HG02759 (cell line): Measurements from ENCODE around the gene MDH2.
"Not testable (repeated sequence)": the region's sequence is repeated elsewhere in the genome, so short reads cannot be mapped to it uniquely, and the experiment has no call there.

Experiments used
- ATAC-seq: cut with Tn5 transposase; IDR thresholded peaks from one replicate; pipeline ENCODE4 v1.9.1; 2021; ENCODE audit warnings: mild to moderate bottlenecking, moderate library complexity; ENCODE audit not compliant: unreplicated experiment

Gene MDH2

DNA sequence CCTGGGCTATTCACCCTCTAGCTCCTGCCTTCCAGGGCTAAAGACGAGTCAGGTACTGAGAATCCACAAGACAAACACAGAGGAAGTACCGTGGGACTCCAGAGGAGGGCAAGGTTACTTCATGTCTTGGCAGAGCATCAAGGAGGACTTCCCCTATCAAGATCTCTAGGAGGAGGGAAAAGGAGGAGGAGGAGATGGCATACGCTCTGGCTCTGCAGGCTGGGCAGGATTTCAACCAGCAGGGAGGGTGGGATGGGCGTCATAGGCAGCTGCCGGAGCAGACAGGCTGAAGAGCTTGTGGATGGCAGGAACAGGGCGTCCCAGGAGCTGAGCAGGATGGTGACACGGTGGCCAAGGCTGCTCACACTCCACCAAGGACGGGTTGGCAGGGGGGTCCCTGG lies 21.3 kb downstream of the MDH2 start:
- ATAC-seq, result no peak

DNA sequence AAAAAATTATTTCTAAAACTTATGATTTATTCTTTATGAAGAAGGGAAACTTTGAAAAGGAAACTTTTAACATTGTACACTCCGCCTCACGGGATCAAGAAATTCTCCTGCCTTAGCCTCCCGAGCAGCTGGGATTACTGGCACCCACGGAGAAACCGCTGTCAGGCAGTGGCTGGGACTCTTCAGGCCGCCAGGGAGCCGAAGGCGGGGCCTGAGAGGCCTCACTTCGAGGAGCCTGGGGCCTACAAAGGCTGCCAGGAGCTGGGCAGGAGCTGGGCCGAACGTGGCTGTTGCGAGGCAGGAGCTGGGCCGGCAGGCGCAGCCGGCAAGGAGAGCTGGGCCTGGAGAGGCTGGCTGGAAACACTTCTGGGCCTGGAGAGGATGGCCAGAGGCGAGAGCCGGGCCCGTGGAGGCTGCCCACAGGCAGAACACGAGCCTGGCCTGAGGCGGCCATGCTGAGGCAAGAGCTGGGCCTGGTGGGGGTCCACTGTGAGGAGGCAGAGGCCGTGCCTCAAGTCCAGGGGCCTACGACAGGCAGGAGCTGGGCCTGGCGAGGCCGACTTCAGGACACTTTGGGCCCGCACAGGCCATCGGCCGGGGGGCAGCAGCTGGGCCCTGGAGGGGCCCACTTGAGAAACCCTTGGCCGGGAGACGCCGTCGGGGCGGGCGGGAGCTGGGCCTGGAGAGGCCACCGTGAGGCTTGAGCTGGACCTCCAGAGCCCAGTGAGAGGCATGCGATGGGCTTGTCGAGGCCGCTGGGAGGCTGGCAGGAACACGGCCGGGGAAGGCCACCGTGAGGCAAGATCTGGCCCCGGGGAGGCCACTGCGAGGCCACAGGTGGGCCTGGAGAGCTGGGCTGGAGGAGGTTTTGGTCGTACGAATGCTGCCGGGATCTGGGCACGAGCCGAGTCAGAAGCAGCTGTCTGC lies 23.7 kb downstream of the MDH2 start:
- ATAC-seq, result no peak

DNA sequence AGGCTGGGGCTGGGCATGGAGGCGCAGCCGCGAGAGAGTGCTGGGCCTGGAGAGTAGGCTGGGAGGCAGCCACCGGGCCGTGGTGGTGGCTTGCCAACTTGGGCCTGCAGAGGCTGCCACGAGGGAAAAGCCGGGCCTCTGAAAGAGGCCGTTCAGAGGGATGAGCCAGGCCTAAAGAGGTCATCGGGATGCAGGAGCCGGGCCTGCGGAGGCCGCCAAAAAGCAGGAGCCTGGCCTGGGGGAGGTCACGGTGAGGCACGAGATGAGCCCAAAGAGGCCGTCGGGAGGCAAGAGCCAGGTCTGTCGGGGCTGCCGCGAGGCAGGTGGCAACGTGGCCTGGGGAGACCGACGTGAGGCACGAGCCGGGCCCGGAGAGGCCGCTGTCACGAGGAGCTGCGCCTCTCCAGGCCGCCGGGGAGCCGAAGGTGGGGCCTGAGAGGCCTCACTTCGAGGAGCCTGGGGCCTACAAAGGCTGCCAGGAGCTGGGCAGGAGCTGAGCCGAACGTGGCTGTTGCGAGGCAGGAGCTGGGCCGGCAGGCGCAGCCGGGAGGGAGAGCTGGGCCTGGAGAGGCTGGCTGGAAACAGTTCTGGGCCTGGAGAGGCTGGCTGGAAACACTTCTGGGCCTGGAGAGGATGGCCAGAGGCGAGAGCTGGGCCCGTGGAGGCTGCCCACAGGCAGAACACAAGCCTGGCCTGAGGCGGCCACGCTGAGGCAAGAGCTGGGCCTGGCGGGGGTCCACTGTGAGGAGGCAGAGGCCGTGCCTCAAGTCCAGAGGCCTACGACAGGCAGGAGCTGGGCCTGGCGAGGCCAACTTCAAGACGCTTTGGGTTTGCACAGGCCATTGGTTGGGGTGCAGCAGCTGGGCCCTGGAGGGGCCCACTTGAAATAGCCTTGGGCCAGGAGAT lies 24.6 kb downstream of the MDH2 start:
- no peak for ATAC-seq

DNA sequence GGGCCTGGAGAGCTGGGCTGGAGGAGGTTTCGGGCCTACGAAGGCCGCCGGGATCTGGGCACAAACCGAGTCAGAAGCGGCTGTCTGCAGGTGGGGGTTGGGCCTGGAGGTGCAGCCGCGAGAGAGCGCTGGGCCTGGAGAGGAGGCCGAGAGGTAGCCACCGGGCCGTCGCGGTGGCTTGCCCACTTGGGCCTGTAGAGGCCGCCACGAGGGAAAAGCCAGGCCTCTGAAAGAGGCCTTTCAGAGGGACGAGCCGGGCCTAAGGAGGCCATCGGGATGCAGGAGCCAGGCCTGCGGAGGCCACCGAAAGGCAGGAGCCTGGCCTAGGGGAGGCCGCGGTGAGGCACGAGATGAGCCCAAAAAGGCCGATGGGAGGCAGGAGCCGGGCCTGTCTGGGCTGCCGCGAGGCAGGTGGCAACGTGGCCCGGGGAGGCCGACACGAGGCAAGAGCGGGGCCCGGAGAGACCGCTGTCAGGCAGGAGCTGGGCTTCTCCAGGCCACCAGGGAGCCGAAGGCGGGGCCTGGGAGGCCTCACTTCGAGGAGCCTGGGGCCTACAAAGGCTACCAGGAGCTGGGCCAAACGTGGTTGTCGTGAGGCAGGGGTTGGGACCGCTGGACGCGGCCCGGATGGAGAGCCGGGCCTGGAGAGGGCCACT lies 25.6 kb downstream of the MDH2 start:
- no peak for ATAC-seq

DNA sequence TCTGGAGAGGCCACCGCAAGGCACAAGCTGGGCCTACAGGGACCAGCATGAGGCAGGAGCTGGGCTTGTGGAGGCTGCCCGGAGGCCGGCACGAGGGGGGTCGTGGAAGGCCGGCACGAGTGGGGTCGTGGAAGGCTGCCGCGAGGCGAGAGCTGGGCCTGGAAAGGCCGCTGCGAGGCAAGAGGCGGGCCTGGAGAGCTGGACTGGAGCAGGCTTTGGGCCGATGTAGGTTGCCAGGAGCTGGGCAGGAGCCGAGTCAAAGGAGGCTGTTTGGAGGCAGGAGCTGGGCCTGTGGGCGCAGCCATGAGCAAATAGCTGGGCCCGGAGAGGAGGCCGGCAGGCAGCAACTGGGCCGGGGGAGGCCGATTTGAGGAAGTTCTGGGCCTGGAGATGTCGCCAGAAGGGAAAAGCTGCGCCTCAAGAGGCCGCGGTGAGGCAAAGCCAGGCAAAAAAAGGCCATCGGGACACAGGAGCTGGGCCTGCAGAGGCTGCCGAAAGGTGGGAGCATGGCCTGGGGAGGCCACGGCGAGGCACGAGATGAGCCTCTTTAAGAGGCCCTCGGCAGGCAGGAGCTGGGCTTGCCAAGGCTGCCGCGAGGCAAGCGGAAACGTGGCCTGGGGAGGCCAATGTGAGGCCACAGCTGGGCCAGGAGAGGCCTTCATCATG lies 26.5 kb downstream of the MDH2 start:
- ATAC-seq, result no peak

DNA sequence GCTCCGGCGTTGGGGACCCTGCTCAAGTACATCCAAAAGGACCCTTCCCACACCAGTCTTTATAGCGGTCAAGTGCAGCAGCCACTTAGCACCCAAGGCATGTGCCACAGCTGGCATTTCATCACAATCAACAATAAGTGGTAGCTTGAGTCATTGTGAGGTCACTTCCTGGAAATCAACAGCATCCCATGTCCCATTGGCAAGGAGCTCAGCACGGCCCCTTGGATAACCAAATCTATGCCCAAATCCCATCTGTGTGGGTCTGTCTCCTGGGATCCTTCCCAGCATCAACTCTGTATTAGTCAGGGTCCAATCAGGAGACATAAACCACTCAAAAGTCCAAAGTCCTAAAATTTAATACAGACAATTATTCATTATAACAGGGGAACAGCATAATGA lies 27.1 kb downstream of the MDH2 start:
- no peak for ATAC-seq

DNA sequence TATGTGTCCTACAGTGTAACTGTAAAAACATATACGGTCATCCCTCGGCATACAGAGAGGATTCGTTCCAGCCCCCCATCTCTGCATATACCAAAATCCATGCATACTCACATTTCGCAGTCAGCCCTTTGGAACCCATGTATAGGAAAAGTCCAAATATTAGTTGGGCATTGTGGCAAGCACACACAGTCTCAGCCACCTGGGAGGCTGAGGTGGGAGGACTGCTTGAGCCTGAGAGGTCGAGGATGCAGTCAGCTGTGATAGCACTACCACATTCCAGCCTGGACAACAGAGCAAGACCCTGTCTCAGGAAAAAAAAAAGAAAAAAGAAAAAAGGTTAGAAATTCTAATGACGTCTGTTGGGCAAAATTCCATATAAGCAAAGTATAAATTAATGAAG lies 29.1 kb downstream of the MDH2 start:
- ATAC-seq, result no peak

DNA sequence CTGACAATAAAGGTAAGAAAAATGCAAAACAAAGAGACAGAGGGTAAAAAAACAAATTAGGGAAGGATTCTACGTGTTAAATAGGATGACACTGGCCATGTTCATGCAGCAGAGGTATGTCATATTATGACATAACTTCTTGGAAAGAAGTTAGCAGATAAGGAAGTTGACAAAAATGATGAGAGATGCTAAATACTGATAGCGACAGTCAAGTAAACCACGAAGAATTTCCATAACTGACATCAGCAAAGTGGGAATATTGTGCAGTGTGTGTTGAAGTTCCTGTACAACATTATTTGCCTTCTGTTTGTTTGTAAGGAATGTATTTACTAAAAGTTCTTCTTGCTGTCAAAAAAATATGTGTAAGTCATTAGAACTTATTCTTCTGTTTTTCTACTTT lies 29.5 kb downstream of the MDH2 start:
- no peak for ATAC-seq

DNA sequence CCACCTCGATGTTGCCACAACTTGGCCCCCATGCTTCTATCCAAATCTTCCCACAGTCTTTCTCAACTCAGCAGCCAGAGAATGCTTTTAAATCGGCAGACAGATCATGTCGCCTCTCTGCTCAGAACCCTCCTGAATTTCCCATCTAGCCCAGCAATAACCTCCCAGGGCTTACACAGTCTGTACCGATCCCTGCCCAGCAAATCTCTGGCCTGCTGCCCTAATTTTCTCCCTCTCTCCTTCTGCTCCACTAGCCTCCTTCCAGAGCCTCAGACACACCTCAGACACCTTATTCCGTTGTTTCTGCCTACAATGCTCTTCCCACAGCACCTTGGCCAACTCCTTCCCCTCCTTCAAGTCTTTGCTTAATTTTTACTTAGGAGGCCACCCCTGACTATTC lies 32.3 kb downstream of the MDH2 start:
- ATAC-seq, result no peak

DNA sequence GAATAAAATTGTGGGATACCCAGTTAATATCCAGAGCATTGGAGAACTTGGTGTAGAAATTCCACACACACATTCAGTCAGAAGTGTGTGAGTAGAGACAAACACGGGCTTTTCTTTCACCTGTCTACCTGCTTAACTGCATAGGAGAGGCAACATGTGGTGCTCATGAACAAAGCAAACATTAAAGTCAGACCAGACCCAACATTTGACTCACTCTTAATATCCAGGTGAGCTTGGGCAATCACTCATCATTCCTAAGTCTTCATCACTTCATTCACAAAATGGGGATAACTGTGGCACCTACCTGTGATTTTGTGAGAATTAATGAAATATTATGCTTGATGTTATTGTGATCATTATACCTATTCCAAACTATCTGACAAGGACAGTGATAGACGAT lies 36.2 kb downstream of the MDH2 start:
- ATAC-seq, result not testable (repeated sequence)

DNA sequence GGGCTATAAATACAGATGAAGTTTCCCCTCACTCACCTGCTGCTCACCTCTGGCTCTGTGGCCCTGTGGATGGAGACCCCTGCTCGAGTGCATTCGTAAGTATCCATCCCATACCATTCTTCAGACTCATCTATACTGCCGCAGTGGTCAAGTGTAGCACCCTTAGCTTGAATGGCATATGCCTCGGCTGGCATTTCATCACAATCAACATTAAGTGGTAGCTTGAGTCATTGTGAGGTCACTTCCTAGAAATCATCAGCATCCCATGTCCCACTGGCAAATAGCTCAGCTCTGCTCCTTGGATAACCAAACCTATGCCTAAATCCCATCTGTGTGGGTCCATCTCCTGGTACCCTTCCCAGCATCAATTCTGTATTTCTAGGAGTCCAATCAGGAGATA lies 38.2 kb downstream of the MDH2 start:
- ATAC-seq, result no peak

DNA sequence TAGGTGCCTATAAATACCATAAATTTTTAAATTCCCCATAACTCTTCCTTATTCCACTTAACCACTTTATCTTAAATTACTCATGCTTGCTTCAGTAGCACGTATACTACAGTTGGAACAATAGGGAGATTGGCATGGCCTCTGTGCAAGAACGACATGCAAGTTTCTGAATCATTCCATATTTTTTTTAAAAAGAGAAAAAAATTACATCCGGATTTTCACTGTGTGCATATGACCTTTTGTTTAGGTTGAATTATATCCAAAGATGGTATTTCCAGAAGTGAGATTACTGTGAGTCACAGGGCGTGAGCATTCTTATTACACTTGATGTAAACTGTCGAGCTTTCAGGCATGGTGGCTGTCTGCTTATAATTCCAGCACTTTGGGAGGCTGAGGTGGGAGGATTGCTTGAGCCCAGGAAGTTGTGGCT lies 39.5 kb downstream of the MDH2 start:
- not testable (repeated sequence) for ATAC-seq

DNA sequence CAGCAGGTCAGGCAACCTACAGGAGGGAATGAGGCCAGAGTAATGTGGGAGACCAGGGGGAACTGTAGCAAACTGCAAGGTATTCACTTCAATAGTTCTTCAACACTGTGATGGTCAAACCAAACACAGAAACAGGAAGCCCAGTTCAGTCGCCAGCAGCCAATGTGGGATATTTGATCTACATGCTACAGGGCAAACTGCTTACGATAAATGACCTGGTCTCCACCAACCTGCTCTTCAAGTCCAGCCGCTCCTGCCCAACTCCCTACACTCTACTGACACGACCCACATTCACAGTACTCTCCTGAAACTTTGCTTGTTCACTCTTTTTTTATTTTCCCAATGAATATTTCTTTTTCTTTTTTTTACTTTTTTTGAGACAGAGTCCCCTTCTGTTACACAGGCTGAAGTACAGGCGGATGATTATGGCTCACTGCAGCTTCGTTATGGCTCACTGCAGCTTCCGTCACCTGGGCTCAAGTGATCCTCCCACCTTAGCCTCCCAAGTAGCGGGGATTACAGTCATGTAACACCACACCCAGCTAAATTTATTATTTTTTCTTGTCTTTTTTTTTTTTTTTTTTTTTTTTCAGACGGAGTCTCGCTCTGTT lies 42.1 kb downstream of the MDH2 start:
- ATAC-seq, result no peak

DNA sequence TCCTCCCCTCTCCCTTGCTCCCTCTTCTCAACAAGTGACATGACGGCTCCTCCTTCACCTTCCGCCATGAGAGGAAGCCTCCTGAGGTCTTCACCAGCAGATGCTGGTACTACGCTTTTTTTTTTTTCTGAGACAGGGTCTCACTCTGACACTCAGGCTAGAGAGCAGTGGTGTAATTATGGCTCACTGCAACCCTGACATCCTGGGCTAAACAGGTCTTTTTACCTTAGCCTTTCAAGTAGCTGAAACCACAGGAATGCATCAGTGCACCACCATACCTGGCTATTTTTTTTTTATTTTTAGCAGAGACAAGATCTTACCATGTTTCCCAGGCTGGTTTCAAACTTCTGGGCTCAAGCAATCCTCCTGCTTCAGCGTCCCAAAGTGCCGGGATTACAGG lies 43.6 kb downstream of the MDH2 start:
- ATAC-seq, result no peak

DNA sequence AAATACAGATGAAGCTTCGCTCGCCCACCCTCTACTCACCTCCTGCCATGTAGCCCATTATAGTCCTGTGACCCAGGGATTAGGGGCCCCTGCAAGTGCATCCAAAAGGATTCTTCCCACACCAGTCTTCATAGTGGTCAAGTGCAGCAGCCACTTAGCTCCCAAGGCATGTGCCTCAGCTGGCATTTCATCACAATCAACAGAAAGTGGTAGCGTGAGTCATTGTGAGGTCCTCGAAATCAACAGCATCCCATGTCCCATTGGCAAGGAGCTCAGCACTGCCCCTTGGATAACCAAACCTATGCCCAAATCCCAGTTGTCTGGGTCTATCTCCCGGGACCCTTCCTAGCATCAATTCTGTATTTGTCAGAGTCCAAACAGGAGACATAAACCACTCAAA lies 45.6 kb downstream of the MDH2 start:
- ATAC-seq, result not testable (repeated sequence)

DNA sequence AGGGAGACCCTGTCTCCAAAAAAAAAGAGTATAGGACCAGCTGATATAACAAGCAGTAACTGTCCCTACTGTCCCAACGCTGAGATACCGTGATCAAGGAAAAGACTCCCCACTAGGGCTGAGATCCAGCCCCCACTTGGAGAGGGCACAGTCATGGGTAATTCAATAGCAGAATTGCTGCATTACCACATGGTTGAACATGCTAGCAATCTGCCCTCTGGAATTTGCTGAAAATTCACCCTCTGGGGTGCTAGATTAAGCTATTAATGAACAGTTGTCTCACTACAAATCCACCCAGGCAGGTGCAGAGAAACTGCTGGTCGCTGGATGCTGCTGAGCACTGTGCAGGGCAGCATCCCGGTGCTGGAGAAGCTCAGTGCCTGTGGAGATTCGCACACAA lies 46.4 kb downstream of the MDH2 start:
- not testable (repeated sequence) for ATAC-seq

DNA sequence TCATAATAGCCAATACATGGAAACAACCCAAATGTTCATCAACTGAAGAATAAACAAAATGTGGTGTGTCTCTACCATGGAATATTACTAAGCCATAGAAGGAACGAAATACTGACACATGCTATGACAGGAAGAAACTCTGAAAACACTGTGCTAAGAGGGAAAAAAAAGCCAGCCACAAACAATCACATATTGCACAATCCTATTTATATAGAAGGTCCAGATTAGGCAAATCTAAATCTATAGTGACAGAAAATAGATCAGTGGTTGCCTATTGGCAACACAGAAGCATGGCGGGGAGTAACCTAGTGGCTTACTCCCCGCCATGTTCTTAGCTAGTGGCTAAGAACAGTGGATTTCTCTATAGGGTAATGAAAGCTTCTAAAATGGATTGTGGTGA lies 48.0 kb downstream of the MDH2 start:
- ATAC-seq, result no peak

DNA sequence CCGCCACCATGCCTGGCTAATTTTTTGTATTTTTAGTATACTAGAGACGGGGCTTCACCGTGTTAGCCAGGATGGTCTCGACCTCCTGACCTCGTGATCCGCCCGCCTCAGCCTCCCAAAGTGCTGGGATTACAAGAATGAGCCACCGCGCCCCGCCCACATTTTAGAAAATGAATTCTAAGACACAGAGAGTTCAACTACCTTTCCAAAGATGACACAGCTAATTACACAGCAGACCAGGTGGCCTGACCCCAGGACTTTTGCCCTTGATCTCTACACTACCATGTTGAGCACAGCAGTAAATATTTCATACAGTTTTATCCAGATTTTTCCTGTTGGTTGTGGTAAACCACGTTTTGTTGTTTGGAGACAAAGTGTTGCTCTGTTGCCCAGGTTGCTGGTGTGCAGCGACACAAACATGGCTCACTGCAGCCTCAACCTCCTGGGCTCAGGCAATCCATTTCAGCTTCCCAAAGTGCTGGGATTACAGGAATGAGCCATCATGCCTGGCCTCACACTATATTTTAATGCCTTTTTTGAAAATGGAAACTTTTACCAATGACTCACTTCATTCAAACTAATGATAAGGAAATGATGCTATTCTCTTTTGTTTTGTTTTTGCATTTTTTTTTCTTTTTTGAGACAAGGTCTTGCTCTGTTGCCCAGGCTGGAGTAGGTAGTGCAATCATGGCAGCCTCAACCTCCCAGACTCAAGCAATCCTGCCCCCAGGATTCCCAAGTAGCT lies 54.0 kb downstream of the MDH2 start:
- not testable (repeated sequence) for ATAC-seq

DNA sequence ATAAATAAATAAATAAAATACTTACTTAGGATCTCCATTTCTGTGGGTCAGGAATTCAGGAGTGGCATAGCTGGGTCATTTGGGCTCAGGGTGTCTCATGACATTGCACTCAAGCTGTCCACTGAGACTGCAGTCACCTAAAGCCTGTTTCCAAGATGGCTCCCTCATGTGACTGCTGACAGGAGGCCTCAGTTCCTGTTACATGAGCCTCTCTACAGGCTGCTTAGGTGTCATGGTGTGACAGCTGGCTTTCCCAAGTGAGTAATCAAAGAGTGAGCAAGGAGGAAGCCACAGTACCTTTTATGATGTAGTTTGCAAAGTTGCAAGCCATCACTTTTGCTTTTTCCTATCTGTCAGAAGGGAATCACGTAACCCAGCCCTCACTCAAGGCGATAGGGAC lies 55.9 kb downstream of the MDH2 start:
- not testable (repeated sequence) for ATAC-seq

DNA sequence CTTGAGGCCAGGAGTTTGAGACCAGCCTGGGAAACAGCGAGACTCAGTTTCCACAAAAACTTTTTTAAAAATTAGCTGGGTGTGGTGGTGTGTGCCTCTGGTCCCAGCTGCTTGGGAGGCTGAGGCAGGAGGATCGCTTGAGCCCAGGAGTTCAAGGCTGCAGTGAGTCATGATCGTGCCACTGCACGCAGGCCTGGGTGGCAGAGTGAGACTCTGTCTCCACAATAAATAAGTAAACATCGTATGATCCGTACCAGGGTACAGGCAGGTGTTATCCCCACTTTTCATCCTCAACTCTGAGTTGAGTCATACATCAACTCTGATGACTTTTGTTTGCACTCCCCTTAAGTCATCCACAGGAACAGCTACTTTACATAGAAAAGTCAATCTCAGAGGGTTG lies 58.2 kb downstream of the MDH2 start:
- ATAC-seq, result not testable (repeated sequence)
